Daoy (cell line): Measurements from ENCODE around the gene WDR46. TPM values are rescaled to one million over a fixed set of nuclear protein-coding genes. Genes with fewer than 3 reads are reported as not detected.

Experiments used
- total RNA-seq: library from RNA; depleted of rRNA; stranded (reverse); fragments of >200 nt; shearing (Covaris generic); gene quantifications from 2 replicates; pipeline ENCODE4 v1.2.3, GENCODE V29; 2014; rRNA removed

Gene WDR46
- total RNA-seq, 1 experiment from 2014 or later, result 286 TPM

Other genes starting within 250 kb of the WDR46 start
- 4.2 and 13.8 TPM in 2 replicates for gene HLA-DPA1, start 215.6 kb downstream of the WDR46 start, total RNA-seq
- 25.4 and 34.6 TPM in 2 replicates for gene HLA-DPB1, start 213.2 kb downstream of the WDR46 start, total RNA-seq
- 1.6 and 5.5 TPM in 2 replicates for gene COL11A2, start 96.8 kb downstream of the WDR46 start, total RNA-seq
- 21.4 and 27.3 TPM in 2 replicates for gene RXRB, start 88.6 kb downstream of the WDR46 start, total RNA-seq
- gene SLC39A7, start 88.4 kb downstream of the WDR46 start, total RNA-seq, result 104 and 121 TPM in 2 replicates
- gene HSD17B8, start 84.6 kb downstream of the WDR46 start, total RNA-seq, result 3.3 and 8.2 TPM in 2 replicates
- gene RING1, start 80.7 kb downstream of the WDR46 start, total RNA-seq, result 43.4 and 44.9 TPM in 2 replicates
- 33.4 and 37.4 TPM in 2 replicates for gene VPS52, start 17.4 kb downstream of the WDR46 start, total RNA-seq
- gene RPS18, start 17.2 kb downstream of the WDR46 start, total RNA-seq, result 5,669 and 7,419 TPM in 2 replicates
- gene B3GALT4, start 12.1 kb downstream of the WDR46 start, total RNA-seq, result 0.40 and 1.9 TPM in 2 replicates
- gene PFDN6, start 362 bp upstream of the WDR46 start, total RNA-seq, result 126 and 182 TPM in 2 replicates
- gene RGL2, start 9.7 kb upstream of the WDR46 start, total RNA-seq, result 16.7 and 19.2 TPM in 2 replicates
- 63.6 and 71.1 TPM in 2 replicates for gene TAPBP, start 24.8 kb upstream of the WDR46 start, total RNA-seq
- 4.9 and 11.2 TPM in 2 replicates for gene ZBTB22, start 28.5 kb upstream of the WDR46 start, total RNA-seq
- 77.0 and 83.4 TPM in 2 replicates for gene DAXX, start 33.7 kb upstream of the WDR46 start, total RNA-seq
- 122 and 148 TPM in 2 replicates for gene KIFC1, start 102.6 kb upstream of the WDR46 start, total RNA-seq
- gene PHF1, start 121.8 kb upstream of the WDR46 start, total RNA-seq, result 14.3 and 18.5 TPM in 2 replicates
- 208 and 223 TPM in 2 replicates for gene CUTA, start 128.9 kb upstream of the WDR46 start, total RNA-seq
- 1.1 and 3.7 TPM in 2 replicates for gene SYNGAP1, start 130.8 kb upstream of the WDR46 start, total RNA-seq
- 7.5 and 9.0 TPM in 2 replicates for gene ZBTB9, start 165.3 kb upstream of the WDR46 start, total RNA-seq